Uterus (tissue), 2 donors: ENCODE data around the gene RIMBP3C.
"Not testable (repeated sequence)": the region's sequence is repeated elsewhere in the genome, so short reads cannot be mapped to it uniquely, and the experiment has no call there.

ENCODE experiments used
- CTCF ChIP-seq, 4 experiments: fragments of 200-600 bp in 2 of 4; fragments of 450-650 bp in 2 of 4; sonication (generic) in 2 of 4; IDR thresholded peaks; one replicate each; pipeline ENCODE4 v1.5.1; 2016 to 2019; ENCODE audit warnings: antibody characterized with exemption in 4 of 4, mild to moderate bottlenecking in 2 of 4, moderate library complexity in 1 of 4
- POLR2A ChIP-seq, 2 donors: fragments of 450-650 bp; IDR thresholded peaks; one replicate each; pipeline ENCODE4 v1.6.1; 2016; ENCODE audit warnings: antibody characterized with exemption in 2 of 2, mild to moderate bottlenecking in 1 of 2, moderate library complexity in 1 of 2

DNA sequence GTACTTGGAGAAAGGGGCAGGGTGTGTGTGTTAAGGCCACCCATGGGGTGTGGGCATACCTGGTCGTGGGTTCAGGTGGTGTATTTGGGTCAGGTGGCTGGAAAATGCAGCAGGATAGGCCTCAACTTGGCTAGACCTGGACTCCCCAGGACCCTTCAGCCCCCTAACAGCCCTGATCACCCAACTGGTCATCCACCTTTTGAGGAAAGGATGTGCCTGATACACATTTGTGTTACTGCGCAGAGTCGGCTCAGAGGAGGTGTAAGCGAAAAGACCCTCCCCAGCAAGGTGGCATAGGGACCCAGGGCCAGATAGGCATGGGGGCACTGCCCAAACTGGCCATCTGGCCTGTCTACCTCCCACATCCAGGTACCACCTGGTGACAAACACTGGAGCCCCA lies at the start of gene RIMBP3C:
- TF ChIP-seq CTCF, POLR2A (IDR thresholded peaks at IDR 0.05): not testable (repeated sequence)
